Psoas muscle (tissue), 8 donors: ENCODE results near the gene DLST. TPM values are rescaled to one million over a fixed set of nuclear protein-coding genes. Genes with fewer than 3 reads are reported as not detected.

Experiments
- ATAC-seq, 4 donors: fragments of 200-7000 bp; cut with Tn5 transposase; one replicate each; pipeline ENCODE4 v1.9.1; 2020; ENCODE audit warnings: moderate library complexity in 3 of 4, mild to moderate bottlenecking in 2 of 4
- DNase-seq, 2 donors: peaks; one replicate each; pipeline ENCODE4 v3.0.0-alpha.2; 2020
- H3K27ac ChIP-seq: fragments of 200-600 bp; one replicate; pipeline ENCODE4 v1.8.0; 2022
- H3K27me3 ChIP-seq, 3 donors: fragments of 200-600 bp in 1 of 3; one replicate each; pipeline versions ENCODE4 v1.6.1 to v1.8.0; 2013 to 2022; ENCODE audit warnings: low read length in 2 of 3, mild to moderate bottlenecking in 2 of 3, moderate library complexity in 1 of 3; ENCODE audit not compliant: insufficient read depth in 3 of 3
- H3K36me3 ChIP-seq, 2 donors: fragments of 200-600 bp in 1 of 2; one replicate each; pipeline versions ENCODE4 v1.6.1 to v1.8.0; 2013 to 2022; ENCODE audit warnings: low read depth in 1 of 2, mild to moderate bottlenecking in 1 of 2, moderate library complexity in 1 of 2; ENCODE audit not compliant: insufficient read depth in 1 of 2
- H3K4me1 ChIP-seq: fragments of 200-600 bp; one replicate; pipeline ENCODE4 v1.8.0; 2022
- H3K4me3 ChIP-seq: fragments of 200-600 bp; one replicate; pipeline ENCODE4 v1.8.0; 2022; ENCODE audit warnings: mild to moderate bottlenecking
- H3K9me3 ChIP-seq: fragments of 200-600 bp; one replicate; pipeline ENCODE4 v1.8.0; 2022
- WGBS, 3 donors: extraction: QIAGEN DNeasy Blood & Tissue Kit; methylation state at CpG; one replicate each; pipeline versions ENCODE4 v1.1.6 to v1.1.7; 2013; 5-methylcytosine and 5-hydroxymethylcytosine counted together
- intact Hi-C, 2 donors: fragments of 100-400 bp; cut with DNase I; formaldehyde crosslinking; loops; one replicate each; pipeline versions ENCODE4 v1.11.0 to v1.14.2; 2022
- polyA plus RNA-seq, 3 donors: library from polyadenylated mRNA; stranded (reverse); fragments of 200-250 nt; gene quantifications; one replicate each; pipeline ENCODE4 v1.2.3, GENCODE V29; 2013
- total RNA-seq, 4 donors: library from RNA; stranded (reverse); fragmentation: NEBNext Ultra II Directional in 2 of 4; extraction: Animal tissue kit (Norgen Biotek cat#: 25700) in 2 of 4; gene quantifications; one replicate each; pipeline versions ENCODE4 v1.2.1 to v1.2.4, GENCODE V29; 2021 to 2023
- TF ChIP-seq, protein P1 (sequence below): fragments of 200-600 bp; IDR thresholded peaks from one replicate; pipeline ENCODE4 v1.8.0; 2022; ENCODE audit warnings: antibody characterized with exemption
- donor health status: healthy with polysubstance abuse.
- donor health status: DM: no; HTN: no; CAD: no; lungs with moderate emphysema.
- donor health status: Bipolar disorder and iron deficiency.
- donor health status: healthy.
- donor health status: DM: yes; HTN: yes; CAD: no.
- donor health status: DM: no; HTN: no; CAD: no.
- donor health status: DM: no; HTN: no; CAD: no.
- donor health status: DM: yes; HTN: yes; CAD: no.

DLST gene
- total and polyA plus RNA-seq, 7 donors: 97.7 to 221 (median 139) TPM

DNA sequence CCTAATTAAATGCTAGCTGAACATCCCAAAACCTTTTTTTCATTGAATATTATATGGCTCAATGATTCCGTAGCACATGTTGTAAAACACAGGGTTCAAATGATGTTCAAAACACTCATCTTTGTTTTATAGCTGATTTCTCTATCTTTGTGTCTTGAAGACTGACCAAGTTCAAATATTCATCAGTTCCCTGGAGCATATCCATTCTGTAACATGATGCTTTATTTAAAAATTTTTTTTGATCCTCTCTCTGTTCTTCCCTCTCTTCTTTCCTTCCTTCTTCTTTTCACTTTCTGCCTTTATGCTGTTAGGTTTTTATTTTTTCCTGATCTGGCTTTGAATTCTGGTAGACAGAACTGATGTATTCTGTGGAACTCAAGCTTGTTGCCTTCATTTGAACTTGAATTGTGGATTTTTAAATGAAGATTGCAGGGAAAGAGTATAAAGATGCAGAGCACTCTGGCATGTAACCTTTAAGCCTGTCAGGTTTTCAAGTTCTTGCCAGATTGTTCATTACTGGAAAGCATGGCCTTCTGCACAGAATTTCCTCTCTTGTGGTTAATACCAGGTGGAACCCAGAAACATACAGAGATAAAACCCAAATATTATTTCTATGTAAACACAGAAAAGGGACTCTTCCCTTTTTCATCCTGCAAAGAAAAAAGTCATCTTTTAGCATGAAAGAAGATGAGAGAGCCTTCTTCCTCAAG is 45.3 kb upstream of the DLST start:
- intact Hi-C loops: no loop called here
- 78 to 93% (median 92%) methylated on average over 1 of the region's 1 CpG for WGBS, 3 donors
- no peak overlapping the region for H3K27ac ChIP-seq
- no peaks in the 10 kb centered on the region for H3K27me3 ChIP-seq
- H3K4me3 ChIP-seq: no peak overlapping the region
- ATAC-seq: no peak
- H3K9me3 ChIP-seq: no peaks in the 10 kb centered on the region
- TF ChIP-seq, protein P1, sequence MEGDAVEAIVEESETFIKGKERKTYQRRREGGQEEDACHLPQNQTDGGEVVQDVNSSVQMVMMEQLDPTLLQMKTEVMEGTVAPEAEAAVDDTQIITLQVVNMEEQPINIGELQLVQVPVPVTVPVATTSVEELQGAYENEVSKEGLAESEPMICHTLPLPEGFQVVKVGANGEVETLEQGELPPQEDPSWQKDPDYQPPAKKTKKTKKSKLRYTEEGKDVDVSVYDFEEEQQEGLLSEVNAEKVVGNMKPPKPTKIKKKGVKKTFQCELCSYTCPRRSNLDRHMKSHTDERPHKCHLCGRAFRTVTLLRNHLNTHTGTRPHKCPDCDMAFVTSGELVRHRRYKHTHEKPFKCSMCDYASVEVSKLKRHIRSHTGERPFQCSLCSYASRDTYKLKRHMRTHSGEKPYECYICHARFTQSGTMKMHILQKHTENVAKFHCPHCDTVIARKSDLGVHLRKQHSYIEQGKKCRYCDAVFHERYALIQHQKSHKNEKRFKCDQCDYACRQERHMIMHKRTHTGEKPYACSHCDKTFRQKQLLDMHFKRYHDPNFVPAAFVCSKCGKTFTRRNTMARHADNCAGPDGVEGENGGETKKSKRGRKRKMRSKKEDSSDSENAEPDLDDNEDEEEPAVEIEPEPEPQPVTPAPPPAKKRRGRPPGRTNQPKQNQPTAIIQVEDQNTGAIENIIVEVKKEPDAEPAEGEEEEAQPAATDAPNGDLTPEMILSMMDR: no peak
- DNase-seq: no peak
- H3K4me1 ChIP-seq: no peaks in the 10 kb centered on the region
- H3K36me3 ChIP-seq: peaks cover 4 to 54% of the 10 kb centered on the region in 2 donors

DNA sequence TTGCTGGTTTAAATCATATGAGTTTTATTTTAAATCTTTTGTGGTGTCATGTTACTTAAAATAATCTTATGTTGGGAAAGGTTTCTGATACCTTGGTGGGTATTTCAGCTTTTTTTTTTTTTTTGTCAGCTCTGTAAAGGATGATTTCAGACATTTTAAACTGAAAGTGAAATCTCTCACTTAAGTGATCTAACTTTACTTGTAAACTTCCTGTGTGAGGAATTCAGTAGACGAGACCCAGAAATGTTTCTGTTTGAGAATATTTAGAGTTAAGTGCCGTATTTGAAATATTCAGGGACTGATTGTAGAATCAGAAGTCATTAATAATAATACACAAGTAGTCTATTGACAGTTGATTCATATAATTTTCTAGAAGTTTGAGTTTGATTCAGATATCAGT is 43.5 kb upstream of the DLST start:
- no peaks in the 10 kb centered on the region for H3K27me3 ChIP-seq
- WGBS, 3 donors: 65 to 71% (median 70%) methylated on average over 2 of the region's 2 CpGs
- no peaks in the 10 kb centered on the region for H3K4me1 ChIP-seq
- DNase-seq: no peak
- H3K27ac ChIP-seq: no peak overlapping the region
- TF ChIP-seq, protein P1: no peak
- peaks cover 4 to 43% of the 10 kb centered on the region in 2 donors for H3K36me3 ChIP-seq
- no peaks in the 10 kb centered on the region for H3K9me3 ChIP-seq
- intact Hi-C loops: no loop called here
- ATAC-seq: no peak
- H3K4me3 ChIP-seq: no peak overlapping the region

DNA sequence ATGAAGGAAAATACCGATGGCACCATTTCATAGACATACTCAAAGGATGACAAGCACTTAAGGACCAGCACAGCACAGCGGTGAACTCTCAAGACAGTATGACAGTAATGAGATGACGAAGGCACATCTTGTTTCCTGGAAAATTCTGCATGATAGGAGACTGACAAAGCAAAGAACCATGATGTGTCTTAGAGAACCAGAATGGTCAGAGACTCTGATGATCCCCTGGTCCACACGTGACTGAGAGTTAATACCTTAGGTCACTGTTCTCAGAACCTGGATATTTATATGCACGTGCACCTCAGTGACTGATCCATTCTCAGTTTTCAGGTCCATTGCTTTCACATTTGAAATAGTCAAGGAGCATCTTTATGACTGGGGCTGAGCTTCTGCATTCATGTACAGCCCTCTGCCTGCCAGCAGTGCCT is 41.1 kb upstream of the DLST start:
- Histone ChIP-seq H3K36me3 (peaks cover 3 to 25% of the 10 kb centered on the region in 2 donors), H3K4me3 (no peak overlapping the region), H3K9me3 (no peaks in the 10 kb centered on the region), H3K4me1 (no peaks in the 10 kb centered on the region), H3K27ac (no peak overlapping the region), H3K27me3 (no peaks in the 10 kb centered on the region)
- intact Hi-C loops: no loop called here
- 78 to 89% (median 86%) methylated on average over 5 of the region's 5 CpGs for WGBS, 3 donors
- TF ChIP-seq, protein P1: no peak
- ATAC-seq (no peak), DNase-seq (no peak)

GRCh38 chr14:74841230-74842207 is 40.2 kb upstream of the DLST start:
- WGBS, 3 donors: 87 to 91% (median 90%) methylated on average over 4 of the region's 4 CpGs
- Histone ChIP-seq H3K27me3 (no peaks in the 10 kb centered on the region), H3K9me3 (no peaks in the 10 kb centered on the region), H3K4me1 (no peaks in the 10 kb centered on the region), H3K27ac (no peak overlapping the region), H3K36me3 (peaks cover 0 to 16% of the 10 kb centered on the region in 2 donors), H3K4me3 (no peak overlapping the region)
- ATAC-seq (no peak), DNase-seq (no peak)
- intact Hi-C loops: no loop called here
- TF ChIP-seq, protein P1: no peak
